ENCODE results near the gene COX5A. TPM values are rescaled to one million over a fixed set of nuclear protein-coding genes. Genes with fewer than 3 reads are reported as not detected.

The COX5A gene
- total and polyA plus RNA-seq, 7 donors: 73.7 to 1,227 (median 124) TPM

- intact Hi-C loops (cut with DNase I): no loop called here
- Histone ChIP-seq H3K36me3 (no peaks in the 10 kb centered on the region), H3K4me3 (no peak overlapping the region), H3K27me3 (peaks cover 10 to 23% (median 19%) of the 10 kb centered on the region in 3 donors), H3K27ac (no peak overlapping the region), H3K4me1 (peaks cover 0 to 14% (median 10%) of the 10 kb centered on the region in 4 donors), H3K9me3 (no peaks in the 10 kb centered on the region)
- 81 to 95% methylated on average over 4 of the region's 4 CpGs for WGBS, 2 donors
- TF ChIP-seq POLR2AphosphoS5 (IDR thresholded peaks at IDR 0.05): no peak
- no peak for TF ChIP-seq POLR2A (IDR thresholded peaks at IDR 0.05)
- no peak for TF ChIP-seq EP300 (IDR thresholded peaks at IDR 0.05)
- no peak for TF ChIP-seq CTCF (IDR thresholded peaks at IDR 0.05)
- no peak for DNase-seq
Measured at GRCh38 chr15:74963213-74963612, 25.3 kb upstream of the COX5A start.

GRCh38 chr15:74962671-74963070, 24.8 kb upstream of the COX5A start:
- TF ChIP-seq POLR2AphosphoS5 (IDR thresholded peaks at IDR 0.05): no peak
- TF ChIP-seq CTCF (IDR thresholded peaks at IDR 0.05): no peak
- TF ChIP-seq EP300 (IDR thresholded peaks at IDR 0.05): no peak
- TF ChIP-seq POLR2A (IDR thresholded peaks at IDR 0.05): no peak
- no peak for DNase-seq

GRCh38 chr15:74962219-74962618, 24.3 kb upstream of the COX5A start:
- Histone ChIP-seq H3K27me3 (peaks cover 20 to 33% (median 28%) of the 10 kb centered on the region in 3 donors), H3K9me3 (no peaks in the 10 kb centered on the region), H3K27ac (no peak overlapping the region), H3K4me1 (peaks cover 0 to 24% (median 18%) of the 10 kb centered on the region in 4 donors), H3K36me3 (no peaks in the 10 kb centered on the region), H3K4me3 (no peak overlapping the region)
- WGBS, 2 donors: 92 to 93% methylated on average over 8 of the region's 8 CpGs
- DNase-seq: no peak
- TF ChIP-seq POLR2A (IDR thresholded peaks at IDR 0.05) (no peak), CTCF (IDR thresholded peaks at IDR 0.05) (no peak), POLR2AphosphoS5 (IDR thresholded peaks at IDR 0.05) (no peak)
- intact Hi-C loops (cut with DNase I): no loop called here

More at GRCh38 chr15:74962671-74963070, 24.8 kb upstream of the COX5A start:
- intact Hi-C loops (cut with DNase I): no loop called here
- no peaks in the 10 kb centered on the region for H3K9me3 ChIP-seq
- WGBS, 2 donors: 64 to 92% methylated on average over 2 of the region's 2 CpGs
- peaks cover 0 to 20% (median 14%) of the 10 kb centered on the region in 4 donors for H3K4me1 ChIP-seq
- H3K4me3 ChIP-seq: no peak overlapping the region
- H3K27ac ChIP-seq: no peak overlapping the region
- peaks cover 15 to 28% (median 24%) of the 10 kb centered on the region in 3 donors for H3K27me3 ChIP-seq
- H3K36me3 ChIP-seq: no peaks in the 10 kb centered on the region

- TF ChIP-seq POLR2A (IDR thresholded peaks at IDR 0.05): no peak
- TF ChIP-seq EP300 (IDR thresholded peaks at IDR 0.05): no peak
- TF ChIP-seq CTCF (IDR thresholded peaks at IDR 0.05): no peak
- no peak for TF ChIP-seq POLR2AphosphoS5 (IDR thresholded peaks at IDR 0.05)
- Histone ChIP-seq H3K27ac (no peak overlapping the region), H3K4me1 (peaks cover 0 to 30% (median 24%) of the 10 kb centered on the region in 4 donors), H3K27me3 (peaks cover 20 to 36% (median 30%) of the 10 kb centered on the region in 3 donors), H3K4me3 (no peak overlapping the region), H3K9me3 (no peaks in the 10 kb centered on the region), H3K36me3 (no peaks in the 10 kb centered on the region)
- 26 to 58% methylated on average over 5 of the region's 5 CpGs for WGBS, 2 donors
- intact Hi-C loops (cut with DNase I): no loop called here
- DNase-seq: no peak
Measured at GRCh38 chr15:74961616-74962015, 23.7 kb upstream of the COX5A start.

GRCh38 chr15:74960995-74961588, 23.2 kb upstream of the COX5A start:
- H3K27ac ChIP-seq: no peak overlapping the region
- no peaks in the 10 kb centered on the region for H3K36me3 ChIP-seq
- H3K4me1 ChIP-seq: peaks cover 0 to 35% (median 30%) of the 10 kb centered on the region in 4 donors
- H3K4me3 ChIP-seq: no peak overlapping the region
- TF ChIP-seq CTCF (IDR thresholded peaks at IDR 0.05) (no peak), EP300 (IDR thresholded peaks at IDR 0.05) (no peak), POLR2AphosphoS5 (IDR thresholded peaks at IDR 0.05) (no peak), POLR2A (IDR thresholded peaks at IDR 0.05) (no peak)
- peaks cover 20 to 36% (median 30%) of the 10 kb centered on the region in 3 donors for H3K27me3 ChIP-seq
- no peak for DNase-seq
- intact Hi-C loops (cut with DNase I): no loop called here
- WGBS, 2 donors: 21 to 44% methylated on average over 3 of the region's 3 CpGs
- H3K9me3 ChIP-seq: no peaks in the 10 kb centered on the region
